ENCODE measurements around the gene DAO. TPM values are rescaled to one million over a fixed set of nuclear protein-coding genes. Genes with fewer than 3 reads are reported as not detected.

Gene DAO
- total and polyA plus RNA-seq, 12 donors: not detected

DNA sequence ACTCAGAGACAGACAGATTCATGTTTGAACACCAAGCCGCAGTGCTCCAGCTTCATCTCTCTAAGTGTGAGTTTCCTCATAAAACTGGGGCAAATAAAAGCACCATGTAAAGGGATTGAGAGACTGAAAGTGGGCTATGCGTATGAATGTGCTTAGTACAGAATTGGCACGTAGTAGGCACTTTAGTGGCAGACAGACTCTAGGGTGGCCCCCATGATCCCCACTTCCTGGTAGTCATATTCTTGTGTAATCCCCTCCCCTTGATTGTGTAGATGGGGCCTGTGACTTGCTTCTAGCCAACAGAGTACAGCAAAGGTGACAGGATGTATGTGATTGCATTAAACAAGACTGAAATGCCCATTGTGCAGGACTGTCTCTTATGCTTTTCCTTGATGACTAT, 43.0 kb downstream of the DAO start:
- H3K4me1 ChIP-seq (replicated peaks in 1 of 2): no peaks in the 10 kb centered on the region

DNA sequence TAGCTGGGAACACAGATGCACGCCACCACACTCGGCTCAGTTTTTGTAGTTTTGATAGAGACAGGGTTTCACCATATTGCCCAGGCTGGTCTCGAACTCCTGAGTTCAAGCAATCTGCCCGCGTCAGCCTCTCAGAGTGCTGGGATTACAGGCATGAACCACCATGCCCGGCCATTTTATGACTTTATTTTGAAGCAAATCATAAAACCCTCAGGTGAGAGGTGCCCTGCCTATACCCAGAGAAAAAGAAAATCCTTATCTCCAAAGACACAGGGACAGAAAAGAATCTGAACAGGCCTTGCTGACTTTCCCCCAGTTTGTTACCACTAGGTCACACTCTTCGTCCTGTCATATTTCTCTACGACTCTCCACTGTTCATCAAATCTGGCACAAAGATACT, 48.8 kb downstream of the DAO start:
- Histone ChIP-seq H3K27me3 (no peaks in the 10 kb centered on the region), H3K36me3 (replicated peaks in 1 of 2) (no peaks in the 10 kb centered on the region), H3K4me1 (replicated peaks in 1 of 2) (no peaks in the 10 kb centered on the region), H3K9me3 (replicated peaks in 1 of 3) (no peaks in the 10 kb centered on the region), H3K27ac (no peak overlapping the region), H3K4me3 (no peak overlapping the region)
- 83 to 94% (median 91%) methylated on average over 6 to 8 of the region's 8 CpGs for WGBS, 4 donors
- TF ChIP-seq, protein P1, sequence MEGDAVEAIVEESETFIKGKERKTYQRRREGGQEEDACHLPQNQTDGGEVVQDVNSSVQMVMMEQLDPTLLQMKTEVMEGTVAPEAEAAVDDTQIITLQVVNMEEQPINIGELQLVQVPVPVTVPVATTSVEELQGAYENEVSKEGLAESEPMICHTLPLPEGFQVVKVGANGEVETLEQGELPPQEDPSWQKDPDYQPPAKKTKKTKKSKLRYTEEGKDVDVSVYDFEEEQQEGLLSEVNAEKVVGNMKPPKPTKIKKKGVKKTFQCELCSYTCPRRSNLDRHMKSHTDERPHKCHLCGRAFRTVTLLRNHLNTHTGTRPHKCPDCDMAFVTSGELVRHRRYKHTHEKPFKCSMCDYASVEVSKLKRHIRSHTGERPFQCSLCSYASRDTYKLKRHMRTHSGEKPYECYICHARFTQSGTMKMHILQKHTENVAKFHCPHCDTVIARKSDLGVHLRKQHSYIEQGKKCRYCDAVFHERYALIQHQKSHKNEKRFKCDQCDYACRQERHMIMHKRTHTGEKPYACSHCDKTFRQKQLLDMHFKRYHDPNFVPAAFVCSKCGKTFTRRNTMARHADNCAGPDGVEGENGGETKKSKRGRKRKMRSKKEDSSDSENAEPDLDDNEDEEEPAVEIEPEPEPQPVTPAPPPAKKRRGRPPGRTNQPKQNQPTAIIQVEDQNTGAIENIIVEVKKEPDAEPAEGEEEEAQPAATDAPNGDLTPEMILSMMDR (IDR thresholded peaks at IDR 0.05): no peak
- no peak for TF ChIP-seq POLR2A (IDR thresholded peaks at IDR 0.05)
- DNase-seq: no peak
- intact Hi-C loops (cut with DNase I): no loop called here

More for the DNA sequence above, 43.0 kb downstream of the DAO start:
- H3K27me3 ChIP-seq: no peaks in the 10 kb centered on the region
- intact Hi-C loops (cut with DNase I): no loop called here
- DNase-seq: no peak
- H3K27ac ChIP-seq: no peak overlapping the region
- H3K36me3 ChIP-seq (replicated peaks in 1 of 2): no peaks in the 10 kb centered on the region
- H3K9me3 ChIP-seq (replicated peaks in 1 of 3): no peaks in the 10 kb centered on the region
- no peak overlapping the region for H3K4me3 ChIP-seq
- 86 to 94% (median 91%) methylated on average over 3 of the region's 3 CpGs for WGBS, 4 donors
- no peak for TF ChIP-seq POLR2A (IDR thresholded peaks at IDR 0.05)
- TF ChIP-seq, protein P1 (IDR thresholded peaks at IDR 0.05): no peak

DNA sequence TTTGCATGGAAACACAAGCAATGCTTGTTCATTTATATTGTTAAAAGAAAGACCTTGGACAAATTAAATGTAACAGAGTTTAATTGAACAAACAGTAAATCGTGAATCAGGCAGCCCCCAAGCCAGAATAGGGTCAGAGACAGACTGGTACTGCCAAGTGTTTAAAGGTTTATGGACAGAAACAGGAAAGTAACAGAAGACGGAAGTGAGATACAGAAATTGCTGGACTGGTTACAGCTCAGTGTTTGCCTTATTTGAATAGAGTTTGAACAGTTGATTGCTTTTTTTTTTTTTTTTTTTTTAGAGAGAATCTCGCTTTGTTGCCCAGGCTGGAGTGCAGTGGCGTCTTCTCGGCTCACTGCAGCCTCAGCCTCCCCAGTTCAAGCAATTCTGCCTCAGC, 50.3 kb downstream of the DAO start:
- intact Hi-C loops (cut with DNase I): no loop called here
- no peaks in the 10 kb centered on the region for H3K9me3 ChIP-seq (replicated peaks in 1 of 3)
- H3K27ac ChIP-seq: no peak overlapping the region
- DNase-seq: no peak
- H3K27me3 ChIP-seq: no peaks in the 10 kb centered on the region
- no peaks in the 10 kb centered on the region for H3K36me3 ChIP-seq (replicated peaks in 1 of 2)
- no peak overlapping the region for H3K4me3 ChIP-seq
- H3K4me1 ChIP-seq (replicated peaks in 1 of 2): no peaks in the 10 kb centered on the region
- 56 to 68% (median 63%) methylated on average over 5 of the region's 5 CpGs for WGBS, 4 donors
- TF ChIP-seq POLR2A (IDR thresholded peaks at IDR 0.05): no peak
- TF ChIP-seq, protein P1 (IDR thresholded peaks at IDR 0.05): no peak

DNA sequence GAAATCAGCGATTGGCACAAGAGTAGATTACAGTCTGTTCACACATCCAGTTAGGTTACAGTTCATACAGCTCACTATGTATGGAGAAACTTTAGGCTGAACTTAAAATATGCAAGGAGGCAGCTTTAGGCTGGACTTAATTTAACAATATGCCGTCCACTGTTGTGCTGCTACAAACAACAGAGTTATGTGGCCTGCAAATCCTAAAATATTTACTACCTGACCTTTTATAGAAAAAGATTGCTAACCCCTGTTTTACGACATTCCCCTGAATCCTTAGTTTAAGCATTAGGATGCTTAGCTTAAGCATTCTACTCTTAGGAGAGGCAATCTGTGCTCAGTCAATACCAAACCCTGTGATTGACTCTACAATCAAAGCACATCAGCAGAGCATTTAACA, 50.9 kb downstream of the DAO start:
- no peak for DNase-seq
- no peaks in the 10 kb centered on the region for H3K36me3 ChIP-seq (replicated peaks in 1 of 2)
- H3K9me3 ChIP-seq (replicated peaks in 1 of 3): no peaks in the 10 kb centered on the region
- no peak overlapping the region for H3K4me3 ChIP-seq
- 92 to 96% (median 95%) methylated on average over 3 of the region's 3 CpGs for WGBS, 4 donors
- H3K27ac ChIP-seq: no peak overlapping the region
- TF ChIP-seq POLR2A (IDR thresholded peaks at IDR 0.05): no peak
- TF ChIP-seq, protein P1 (IDR thresholded peaks at IDR 0.05): no peak
- no peaks in the 10 kb centered on the region for H3K27me3 ChIP-seq
- H3K4me1 ChIP-seq (replicated peaks in 1 of 2): no peaks in the 10 kb centered on the region
- intact Hi-C loops (cut with DNase I): no loop called here
